ENCODE measurements around the gene CIPC.

- TF ChIP-seq CTCF (IDR thresholded peaks at IDR 0.05; ENCODE audit: insufficient read depth, low read length, poor library complexity, severe bottlenecking) (no peak), EZH2phosphoT487 (conservative IDR thresholded peaks at IDR 0.05; ENCODE audit: low read length) (no peak)
Measured at GRCh38 chr14:77086017-77086727, 11.9 kb upstream of the CIPC start.

Measured in SU-DHL-6 (cell line).